ENCODE measurements around the gene HMOX1. TPM values are rescaled to one million over a fixed set of nuclear protein-coding genes. Genes with fewer than 3 reads are reported as not detected.

The HMOX1 gene
- total and polyA plus RNA-seq, 2 of the 8 experiments (the other 6 are each of a cell fraction or from before 2014, with no cell fraction given), result 25.0 to 41.6 TPM

DNA sequence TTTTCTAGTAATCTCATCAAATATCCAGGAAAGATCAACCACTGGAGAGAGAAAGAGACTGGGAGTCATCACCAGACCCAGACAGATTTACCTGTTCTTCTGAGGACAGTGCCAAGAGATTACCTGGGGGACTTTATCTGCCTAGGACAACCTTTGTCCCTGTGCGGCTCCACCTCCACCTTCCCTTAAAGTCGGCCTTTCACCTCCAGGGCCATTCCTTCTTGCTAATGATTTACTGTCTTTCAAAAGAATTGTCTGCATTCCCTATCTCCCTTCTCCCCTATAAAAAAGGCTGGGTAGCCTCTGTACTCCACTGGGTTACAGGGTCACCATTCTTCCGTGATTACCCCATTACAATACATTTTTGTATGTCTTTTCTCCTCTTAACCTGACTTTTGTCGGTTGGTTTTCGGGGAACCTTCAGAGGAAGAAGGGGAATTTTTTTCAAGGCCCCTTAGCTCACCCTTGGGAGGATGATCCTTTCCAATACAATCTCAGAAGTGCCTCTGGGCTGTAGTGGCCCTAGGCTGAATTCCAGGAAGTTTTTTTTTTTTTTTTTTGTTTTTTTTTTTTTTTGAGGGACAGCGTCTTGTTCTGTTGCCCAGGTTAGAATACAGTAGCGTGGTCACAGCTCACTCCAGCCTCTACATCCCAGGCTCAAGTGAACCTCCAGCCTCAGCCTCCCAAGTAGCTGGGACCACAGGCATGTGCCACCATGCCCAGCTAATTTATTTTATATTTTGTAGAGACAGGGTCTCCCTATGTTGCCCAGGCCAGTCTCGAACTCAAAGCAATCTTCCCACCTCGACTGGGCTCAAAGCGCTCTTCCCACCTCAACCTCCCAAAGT is 1.5 kb upstream of the HMOX1 start (continued):
- TF ChIP-seq SAP30 (IDR thresholded peaks at IDR 0.05; ENCODE audit: insufficient read depth, insufficient replicate concordance, low read length), result no peak
- no peak for TF ChIP-seq YY1 (IDR thresholded peaks at IDR 0.05; ENCODE audit: low read depth, low read length)
- no peak for TF ChIP-seq NRF1 (IDR thresholded peaks at IDR 0.05; ENCODE audit: low read depth, low read length)
- TF ChIP-seq SIN3A (conservative IDR thresholded peaks at IDR 0.05 in 1 of 2, IDR thresholded peaks at IDR 0.05 in 1 of 2; ENCODE audit: low read depth in 1 of 2, low read length in 2 of 2), result no peak
- TF ChIP-seq SIX5 (IDR thresholded peaks at IDR 0.05; ENCODE audit: low read depth, low read length), result no peak
- TF ChIP-seq GTF2F1 (IDR thresholded peaks at IDR 0.05; ENCODE audit: borderline replicate concordance, low read depth, low read length), result no peak
- TF ChIP-seq SUZ12 (IDR thresholded peaks at IDR 0.05; ENCODE audit: low read length), result no peak
- no peak for TF ChIP-seq CHD1 (IDR thresholded peaks at IDR 0.05; ENCODE audit: low read depth, low read length)
- TF ChIP-seq BCL11A (IDR thresholded peaks at IDR 0.05; ENCODE audit: low read depth in 2 of 2, low read length in 2 of 2), result no peak
